H9 (cell line): Measurements from ENCODE around the gene SGSM2. TPM values are rescaled to one million over a fixed set of nuclear protein-coding genes. Genes with fewer than 3 reads are reported as not detected.
A peak's percentile ranks its signal among the peaks of the same experiment; 100 is the strongest.

Source experiments
- DNase-seq: peaks from one replicate; pipeline ENCODE4 v3.0.0-alpha.2; 2017
- H2AFZ ChIP-seq: one replicate; pipeline ENCODE4 v1.6.1; 2013; ENCODE audit warnings: mild to moderate bottlenecking, low read length, control low read depth, moderate library complexity
- H2AK5ac ChIP-seq: 2 replicates; pipeline ENCODE4 v1.6.1; 2013; ENCODE audit warnings: low read length, control low read depth, mixed read lengths; ENCODE audit not compliant: insufficient read length
- H2BK120ac ChIP-seq: one replicate; pipeline ENCODE4 v1.6.1; 2013; ENCODE audit warnings: low read depth, mild to moderate bottlenecking, low read length, control low read depth, inconsistent platforms; ENCODE audit not compliant: poor library complexity, severe bottlenecking
- H2BK12ac ChIP-seq: 2 replicates; pipeline ENCODE4 v1.6.1; 2013; ENCODE audit warnings: low read length, control low read depth, mixed read lengths, low read depth; ENCODE audit not compliant: insufficient read length
- H2BK15ac ChIP-seq: 2 replicates; pipeline ENCODE4 v1.6.1; 2013; ENCODE audit warnings: low read depth, low read length, control low read depth
- H2BK20ac ChIP-seq: one replicate; pipeline ENCODE4 v1.6.1; 2013; ENCODE audit warnings: low read depth, mild to moderate bottlenecking, low read length, control low read depth, inconsistent platforms; ENCODE audit not compliant: poor library complexity, severe bottlenecking
- H2BK5ac ChIP-seq: 2 replicates; pipeline ENCODE4 v1.6.1; 2013; ENCODE audit warnings: low read length, control low read depth, mixed read lengths; ENCODE audit not compliant: insufficient read length
- H3K14ac ChIP-seq: 2 replicates; pipeline ENCODE4 v1.6.1; 2013; ENCODE audit warnings: low read length, control low read depth; ENCODE audit not compliant: insufficient read depth
- H3K18ac ChIP-seq: 2 replicates; pipeline ENCODE4 v1.6.1; 2013; ENCODE audit warnings: low read depth, mild to moderate bottlenecking, mixed read lengths, low read length, control low read depth; ENCODE audit not compliant: insufficient read length
- H3K23ac ChIP-seq: 2 replicates; pipeline ENCODE4 v1.6.1; 2013; ENCODE audit warnings: low read length, control low read depth, mixed read lengths, low read depth; ENCODE audit not compliant: insufficient read length
- H3K23me2 ChIP-seq: 2 replicates; pipeline ENCODE4 v1.6.1; 2013; ENCODE audit warnings: low read depth, mild to moderate bottlenecking, mixed read lengths, low read length, control low read depth; ENCODE audit not compliant: insufficient read length, poor library complexity, severe bottlenecking
- H3K27ac ChIP-seq: 2 replicates; pipeline ENCODE4 v1.5.1; 2013; ENCODE audit warnings: low read length, control low read depth, mixed read lengths, low read depth; ENCODE audit not compliant: insufficient read length
- H3K27me3 ChIP-seq: 2 replicates; pipeline ENCODE4 v1.6.1; 2013; ENCODE audit warnings: low read length, control low read depth, inconsistent platforms; ENCODE audit not compliant: insufficient read depth
- H3K4ac ChIP-seq: 2 replicates; pipeline ENCODE4 v1.6.1; 2013; ENCODE audit warnings: low read depth, mild to moderate bottlenecking, control low read depth, inconsistent platforms, low read length, moderate library complexity
- H3K4me1 ChIP-seq: 2 replicates; pipeline ENCODE4 v1.6.1; 2013; ENCODE audit warnings: low read length, control low read depth, inconsistent platforms; ENCODE audit not compliant: insufficient read depth
- H3K4me2 ChIP-seq: 2 replicates; pipeline ENCODE4 v1.6.1; 2013; ENCODE audit warnings: low read length, control low read depth, mixed read lengths; ENCODE audit not compliant: insufficient read length, insufficient read depth
- H3K56ac ChIP-seq: 2 replicates; pipeline ENCODE4 v1.6.1; 2013; ENCODE audit warnings: low read depth, mild to moderate bottlenecking, mixed read lengths, low read length, control low read depth; ENCODE audit not compliant: insufficient read length
- H3K79me1 ChIP-seq: 2 replicates; pipeline ENCODE4 v1.6.1; 2013; ENCODE audit warnings: low read depth, mild to moderate bottlenecking, moderate library complexity, low read length, control low read depth, inconsistent platforms; ENCODE audit not compliant: insufficient read depth, poor library complexity, severe bottlenecking
- H3K79me2 ChIP-seq: 2 replicates; pipeline ENCODE4 v1.6.1; 2013; ENCODE audit warnings: low read length, control low read depth, inconsistent platforms; ENCODE audit not compliant: insufficient read depth
- H3K9ac ChIP-seq: 2 replicates; pipeline ENCODE4 v1.6.1; 2013; ENCODE audit warnings: low read length, control low read depth, mixed read lengths; ENCODE audit not compliant: insufficient read length; ENCODE audit errors: extremely low read depth
- H3K9me3 ChIP-seq: one replicate; pipeline ENCODE4 v1.6.1; 2013; ENCODE audit warnings: low read depth, low read length, inconsistent platforms; ENCODE audit not compliant: control insufficient read depth
- H3T11ph ChIP-seq: one replicate; pipeline ENCODE4 v1.6.1; 2013; ENCODE audit warnings: mild to moderate bottlenecking, low read length, control low read depth, inconsistent platforms
- H4K20me1 ChIP-seq: one replicate; pipeline ENCODE4 v1.6.1; 2013; ENCODE audit not compliant: control insufficient read depth, insufficient read length, insufficient read depth
- H4K5ac ChIP-seq: 2 replicates; pipeline ENCODE4 v1.6.1; 2013; ENCODE audit warnings: low read depth, mild to moderate bottlenecking, mixed read lengths, low read length, control low read depth; ENCODE audit not compliant: insufficient read length
- H4K8ac ChIP-seq: replicated peaks from 2 replicates; pipeline ENCODE4 v1.6.1; 2013; ENCODE audit warnings: low read length, control low read depth, mixed read lengths, low read depth; ENCODE audit not compliant: insufficient read length
- H4K91ac ChIP-seq: 2 replicates; pipeline ENCODE4 v1.6.1; 2013; ENCODE audit warnings: low read depth, mild to moderate bottlenecking, moderate library complexity, mixed read lengths, low read length, control low read depth; ENCODE audit not compliant: insufficient read length
- H3K27ac Mint-ChIP-seq, 3 experiments: 2 replicates in 2 of 3; 3 replicates in 1 of 3; pipeline ENCODE4 v1.8.0; 2020 to 2021; ENCODE audit warnings: mixed read lengths in 3 of 3, mild to moderate bottlenecking in 1 of 3, moderate library complexity in 1 of 3
- H3K27me3 Mint-ChIP-seq: 2 replicates; pipeline ENCODE4 v1.8.0; 2021; ENCODE audit warnings: low read depth, mild to moderate bottlenecking, moderate library complexity, mixed read lengths
- H3K36me3 Mint-ChIP-seq, 3 experiments: 2 replicates in 2 of 3; 3 replicates in 1 of 3; pipeline ENCODE4 v1.8.0; 2020 to 2021; ENCODE audit warnings: low read depth in 3 of 3, mixed read lengths in 3 of 3; ENCODE audit not compliant: insufficient read depth in 1 of 3
- H3K4me1 Mint-ChIP-seq, 2 experiments: 2 replicates each; pipeline ENCODE4 v1.8.0; 2020; ENCODE audit warnings: mixed read lengths in 2 of 2
- H3K4me3 Mint-ChIP-seq, 2 experiments: 2 replicates in 1 of 2; 3 replicates in 1 of 2; pipeline ENCODE4 v1.8.0; 2020 to 2021; ENCODE audit warnings: mild to moderate bottlenecking in 2 of 2, mixed read lengths in 2 of 2, moderate library complexity in 1 of 2
- H3K9me3 Mint-ChIP-seq, 2 experiments: 2 replicates in 1 of 2; 3 replicates in 1 of 2; pipeline ENCODE4 v1.8.0; 2020; ENCODE audit warnings: mild to moderate bottlenecking in 2 of 2, mixed read lengths in 2 of 2, moderate library complexity in 1 of 2
- WGBS: extraction: QIAGEN DNeasy Blood & Tissue Kit; methylation state at CpG from one replicate; pipeline ENCODE4 v1.1.7; 2013; ENCODE audit warnings: missing lambda C conversion rate, low lambda C conversion rate, mixed read lengths; ENCODE audit not compliant: insufficient read length; ENCODE audit errors: extremely low coverage; 5-methylcytosine and 5-hydroxymethylcytosine counted together
- total RNA-seq: library from RNA; stranded (reverse); gene quantifications from 2 replicates; pipeline ENCODE4 v1.2.1, GENCODE V29; 2021
- TF ChIP-seq, protein P1 (sequence below): fragments of 200-600 bp; sonication (generic); conservative IDR thresholded peaks from 3 replicates; pipeline ENCODE4 v1.8.0; 2021; ENCODE audit warnings: antibody characterized with exemption, mild to moderate bottlenecking

The SGSM2 gene
- total RNA-seq, 1 experiment from 2014 or later, result 45.6 TPM

DNA sequence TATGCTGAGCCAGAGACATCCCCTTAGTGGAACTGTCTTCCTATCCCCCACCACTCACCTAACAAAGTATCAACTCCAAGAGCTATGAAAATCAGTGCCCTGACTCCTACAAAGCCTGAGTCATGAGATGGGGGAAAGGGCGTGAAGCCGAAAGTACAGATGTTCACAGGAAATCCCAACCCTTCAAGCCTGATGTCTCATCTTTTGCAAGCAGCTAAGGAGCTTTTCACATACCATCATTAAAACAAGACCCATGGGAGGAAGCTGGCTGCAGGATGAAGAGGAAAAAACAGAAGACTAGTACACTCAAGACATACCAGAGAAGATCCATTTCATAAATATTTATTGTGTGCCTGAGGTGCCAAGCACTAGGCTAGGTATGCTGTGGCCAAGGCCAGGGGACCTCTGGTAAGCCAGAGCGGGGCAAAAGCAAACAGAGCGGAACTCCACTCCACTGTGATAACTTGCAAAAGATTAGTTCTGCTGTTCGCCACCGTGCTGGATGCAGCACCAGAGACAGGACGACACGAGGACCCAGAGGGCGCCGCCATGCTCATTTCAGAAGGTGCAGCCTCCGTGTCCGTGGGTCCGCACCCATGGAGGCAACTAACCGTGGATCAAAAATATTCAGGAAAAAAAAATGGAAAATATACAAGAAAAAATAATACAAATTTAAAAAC lies 68.1 kb downstream of the SGSM2 start:
- DNase-seq, result no peak
- H3K9me3 ChIP-seq, result no peaks in the 10 kb centered on the region
- peaks cover 0 to 5% (median under 1%) of the 10 kb centered on the region in 3 experiments; a peak in 4 of 7 replicates for H3K36me3 Mint-ChIP-seq
- TF ChIP-seq, protein P1, sequence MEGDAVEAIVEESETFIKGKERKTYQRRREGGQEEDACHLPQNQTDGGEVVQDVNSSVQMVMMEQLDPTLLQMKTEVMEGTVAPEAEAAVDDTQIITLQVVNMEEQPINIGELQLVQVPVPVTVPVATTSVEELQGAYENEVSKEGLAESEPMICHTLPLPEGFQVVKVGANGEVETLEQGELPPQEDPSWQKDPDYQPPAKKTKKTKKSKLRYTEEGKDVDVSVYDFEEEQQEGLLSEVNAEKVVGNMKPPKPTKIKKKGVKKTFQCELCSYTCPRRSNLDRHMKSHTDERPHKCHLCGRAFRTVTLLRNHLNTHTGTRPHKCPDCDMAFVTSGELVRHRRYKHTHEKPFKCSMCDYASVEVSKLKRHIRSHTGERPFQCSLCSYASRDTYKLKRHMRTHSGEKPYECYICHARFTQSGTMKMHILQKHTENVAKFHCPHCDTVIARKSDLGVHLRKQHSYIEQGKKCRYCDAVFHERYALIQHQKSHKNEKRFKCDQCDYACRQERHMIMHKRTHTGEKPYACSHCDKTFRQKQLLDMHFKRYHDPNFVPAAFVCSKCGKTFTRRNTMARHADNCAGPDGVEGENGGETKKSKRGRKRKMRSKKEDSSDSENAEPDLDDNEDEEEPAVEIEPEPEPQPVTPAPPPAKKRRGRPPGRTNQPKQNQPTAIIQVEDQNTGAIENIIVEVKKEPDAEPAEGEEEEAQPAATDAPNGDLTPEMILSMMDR, result no peak
- H4K20me1 ChIP-seq, result no peaks in the 10 kb centered on the region
- no peak overlapping the region for H3T11ph ChIP-seq
- no peak overlapping the region for H3K23ac ChIP-seq
- H2AFZ ChIP-seq, result no peak overlapping the region
- H3K4me2 ChIP-seq, result no peak overlapping the region
- no peak overlapping the region for H2AK5ac ChIP-seq
- H3K9me3 Mint-ChIP-seq, result no peaks in the 10 kb centered on the region
- H3K79me1 ChIP-seq, result no peaks in the 10 kb centered on the region
- H3K79me2 ChIP-seq, result no peaks in the 10 kb centered on the region
- H2BK12ac ChIP-seq, result no peak overlapping the region
- no peak overlapping the region for H2BK5ac ChIP-seq
- H3K27me3 ChIP-seq, result no peaks in the 10 kb centered on the region
- peaks cover 9% of the 10 kb centered on the region for H3K23me2 ChIP-seq
- no CpG with 5 or more reads among the region's 14 CpGs for WGBS
- H3K4me1 Mint-ChIP-seq, result peaks cover 7 to 12% of the 10 kb centered on the region in 2 experiments
- no peaks in the 10 kb centered on the region for H3K4me1 ChIP-seq
- no peak overlapping the region for H3K9ac ChIP-seq
- no peak overlapping the region for H2BK20ac ChIP-seq
- no peak overlapping the region for H3K56ac ChIP-seq
- no peak overlapping the region for H4K5ac ChIP-seq
- H3K4me3 Mint-ChIP-seq, result no peak overlapping the region
- no peak overlapping the region for H3K4ac ChIP-seq
- no peak overlapping the region for H4K91ac ChIP-seq
- no peak overlapping the region for H3K27ac ChIP-seq
- no peak overlapping the region for H3K18ac ChIP-seq
- H3K27me3 Mint-ChIP-seq, result peaks cover 4% of the 10 kb centered on the region
- H2BK120ac ChIP-seq, result no peak overlapping the region
- no peak overlapping the region for H4K8ac ChIP-seq
- no peak overlapping the region for H3K14ac ChIP-seq
- H3K27ac Mint-ChIP-seq, result peak overlapping the region in 1 of 3 experiments; percentile 55; a peak in 1 of 7 replicates
- H2BK15ac ChIP-seq, result no peak overlapping the region
